Caco-2 (cell line): ENCODE measurements around the gene ARHGAP42. TPM values are rescaled to one million over a fixed set of nuclear protein-coding genes. Genes with fewer than 3 reads are reported as not detected.

ENCODE experiments used
- BruUV-seq: library from RNA; stranded (reverse); fragments of 400-500 nt; replicated peaks from 2 replicates; lab custom pipeline; 2021; lab: Mats Ljungman, UMichigan
- CTCF ChIA-PET: fragments of 300-600 bp; sonication (Branson Sonifier 250); formaldehyde crosslinking; loops from one replicate; lab custom pipeline; 2022; ENCODE audit warnings: antibody characterized with exemption; lab: Charles Lee
- POLR2A ChIA-PET: fragments of 300-600 bp; sonication (Branson Sonifier 250); formaldehyde crosslinking; loops from one replicate; lab custom pipeline; 2022; ENCODE audit warnings: antibody characterized with exemption; lab: Charles Lee
- DNase-seq, 2 experiments: peaks; one replicate each; pipeline versions ENCODE4 v3.0.0 to v3.0.0-alpha.2; 2020 to 2022
- H3K27me3 ChIP-seq: replicated peaks from 2 replicates; pipeline ENCODE4 v1.6.0; 2011; ENCODE audit warnings: low read length; ENCODE audit not compliant: control insufficient read depth, insufficient read depth
- H3K36me3 ChIP-seq: 2 replicates; pipeline ENCODE4 v1.5.1; 2011; ENCODE audit warnings: low read length; ENCODE audit not compliant: control insufficient read depth, insufficient read depth
- H3K4me1 ChIP-seq: fragments of 250-450 bp; sonication (Bioruptor Pico); 2 replicates; pipeline ENCODE4 v1.5.1; 2020; ENCODE audit warnings: mild to moderate bottlenecking
- H3K4me3 ChIP-seq: 2 replicates; pipeline ENCODE4 v1.5.1; 2011; ENCODE audit warnings: low read depth, mild to moderate bottlenecking, control low read depth, low read length
- H3K9me3 ChIP-seq: fragments of 250-450 bp; sonication (Bioruptor Pico); 2 replicates; pipeline ENCODE4 v1.5.1; 2020; ENCODE audit warnings: mild to moderate bottlenecking, moderate library complexity
- H3K27ac Mint-ChIP-seq: one replicate; pipeline ENCODE4 v1.8.0; 2022; ENCODE audit warnings: mixed read lengths; ENCODE audit not compliant: unreplicated experiment
- H3K27me3 Mint-ChIP-seq: one replicate; pipeline ENCODE4 v1.8.0; 2022; ENCODE audit warnings: mixed read lengths; ENCODE audit not compliant: insufficient read depth, unreplicated experiment
- H3K36me3 Mint-ChIP-seq: one replicate; pipeline ENCODE4 v1.8.0; 2022; ENCODE audit warnings: mild to moderate bottlenecking, mixed read lengths; ENCODE audit not compliant: insufficient read depth, unreplicated experiment
- H3K4me1 Mint-ChIP-seq: one replicate; pipeline ENCODE4 v1.8.0; 2022; ENCODE audit warnings: low read depth, mixed read lengths; ENCODE audit not compliant: unreplicated experiment
- H3K4me3 Mint-ChIP-seq: one replicate; pipeline ENCODE4 v1.8.0; 2022; ENCODE audit warnings: mild to moderate bottlenecking, moderate library complexity, mixed read lengths; ENCODE audit not compliant: unreplicated experiment
- H3K9me3 Mint-ChIP-seq: one replicate; pipeline ENCODE4 v1.8.0; 2022; ENCODE audit warnings: mixed read lengths; ENCODE audit not compliant: unreplicated experiment
- CTCF ChIP-seq, 2 experiments: fragments of 200-600 bp in 1 of 2; IDR thresholded peaks; 1 replicate in 1 of 2; 2 replicates in 1 of 2; pipeline versions ENCODE4 v1.5.1 to v1.8.0; 2011 to 2022; ENCODE audit warnings: antibody characterized with exemption in 1 of 2, control low read depth in 1 of 2, inconsistent platforms in 1 of 2, low read depth in 1 of 2, low read length in 1 of 2, mild to moderate bottlenecking in 1 of 2, moderate library complexity in 1 of 2; ENCODE audit not compliant: insufficient read depth in 1 of 2, severe bottlenecking in 1 of 2, unreplicated experiment in 1 of 2
- intact Hi-C: fragments of 100-400 bp; cut with micrococcal nuclease; formaldehyde crosslinking; loops from one replicate; pipeline ENCODE4 v1.10.0; 2022; ENCODE audit not compliant: unreplicated experiment
- total RNA-seq: library from RNA; stranded (reverse); gene quantifications from 2 replicates; pipeline ENCODE4 v1.2.3, GENCODE V29; 2022

ARHGAP42 gene
- total RNA-seq, 1 experiment from 2014 or later = 8.4 TPM

DNA sequence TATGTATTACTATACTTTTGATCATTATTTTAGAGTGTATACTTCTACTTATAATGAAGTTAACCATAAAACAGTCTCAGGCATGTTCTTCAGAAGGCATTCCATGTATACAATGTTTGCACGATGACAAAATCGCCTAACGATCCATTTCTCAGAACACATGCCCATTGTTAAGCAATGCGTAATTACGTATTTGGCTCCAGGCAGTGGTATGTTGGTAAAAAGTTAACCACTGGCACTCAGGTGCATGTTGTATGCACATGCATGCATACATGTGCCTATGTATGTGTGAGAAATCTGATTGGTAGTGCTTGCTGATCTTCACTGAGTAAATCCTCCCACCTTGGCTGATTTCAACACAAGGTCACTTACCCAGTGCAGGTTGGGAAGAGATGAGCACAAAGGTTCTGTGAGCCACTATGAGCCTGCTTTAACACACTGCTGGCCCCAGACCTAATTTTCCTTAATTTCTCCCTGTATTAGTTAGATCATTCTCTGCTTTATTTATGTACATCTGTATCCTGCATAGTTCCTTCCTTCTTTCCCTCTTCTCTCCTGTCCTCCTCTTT is 164.6 kb downstream of the ARHGAP42 start:
- Histone ChIP-seq H3K36me3 (no peaks in the 10 kb centered on the region), H3K9me3 (no peaks in the 10 kb centered on the region), H3K27me3 (no peaks in the 10 kb centered on the region), H3K4me1 (peaks cover 42% of the 10 kb centered on the region), H3K4me3 (no peak overlapping the region)
- H3K27me3 Mint-ChIP-seq = no peaks in the 10 kb centered on the region
- TF ChIP-seq CTCF (IDR thresholded peaks at IDR 0.05; ENCODE audit: insufficient read depth in 1 of 2, low read depth in 1 of 2, low read length in 1 of 2, severe bottlenecking in 1 of 2, unreplicated experiment in 1 of 2) = no peak
- intact Hi-C loops = no loop called here
- H3K36me3 Mint-ChIP-seq = peaks cover 7% of the 10 kb centered on the region
- DNase-seq = no peak
- ChIA-PET POLR2A (no interaction called here), CTCF (interaction anchor here (0.5 to 1.0 kb wide), 2 partner anchors 147 to 164 kb away, joined by 3 to 11 read pairs; no protein-coding TSS in a partner anchor)
- no peak overlapping the region for H3K27ac Mint-ChIP-seq
- no peaks in the 10 kb centered on the region for H3K9me3 Mint-ChIP-seq
- no peak overlapping the region for H3K4me3 Mint-ChIP-seq
- peaks cover 46% of the 10 kb centered on the region for H3K4me1 Mint-ChIP-seq
- no TSS peak for BruUV-seq

DNA sequence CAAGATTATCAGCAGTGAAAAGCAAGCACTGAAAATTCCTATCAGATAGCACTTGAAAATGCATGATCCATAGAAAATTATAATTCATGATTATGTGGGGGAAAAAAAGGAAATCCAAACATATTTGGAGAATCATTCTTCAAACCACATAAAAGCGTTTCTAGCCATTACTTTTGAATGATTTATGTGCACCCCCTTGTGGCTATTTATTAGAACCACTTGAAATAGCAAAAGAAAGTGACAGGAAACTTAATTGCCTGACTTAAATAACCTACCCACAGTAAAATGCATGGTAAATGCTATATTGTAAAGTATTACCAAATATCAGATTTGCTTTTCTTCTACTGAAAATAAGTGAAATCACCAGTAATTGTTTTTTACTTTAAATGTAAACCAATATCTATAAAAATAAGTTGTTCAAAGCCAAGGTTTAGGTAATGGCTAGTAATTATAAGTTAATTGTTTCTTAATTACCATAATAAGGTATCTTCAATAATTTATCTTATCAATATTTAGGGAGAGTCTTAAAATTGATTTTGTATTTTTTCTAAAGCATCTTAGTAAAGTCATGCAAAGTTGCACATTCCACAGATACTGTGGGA is 168.5 kb downstream of the ARHGAP42 start:
- ChIA-PET POLR2A (no interaction called here), CTCF (interaction anchor here (1.4 to 1.6 kb wide), 2 partner anchors 86 to 168 kb away, joined by 5 to 7 read pairs; no protein-coding TSS in a partner anchor)
- Histone ChIP-seq H3K4me3 (no peak overlapping the region), H3K27me3 (no peaks in the 10 kb centered on the region), H3K36me3 (no peaks in the 10 kb centered on the region), H3K4me1 (peaks cover 32% of the 10 kb centered on the region), H3K9me3 (no peaks in the 10 kb centered on the region)
- peak; percentile 64 to 81 for TF ChIP-seq CTCF (IDR thresholded peaks at IDR 0.05; ENCODE audit: insufficient read depth in 1 of 2, low read depth in 1 of 2, low read length in 1 of 2, severe bottlenecking in 1 of 2, unreplicated experiment in 1 of 2)
- Mint-ChIP-seq H3K4me3 (no peak overlapping the region), H3K9me3 (no peaks in the 10 kb centered on the region), H3K4me1 (peaks cover 27% of the 10 kb centered on the region), H3K27ac (no peak overlapping the region), H3K27me3 (no peaks in the 10 kb centered on the region), H3K36me3 (no peaks in the 10 kb centered on the region)
- no TSS peak for BruUV-seq
- intact Hi-C loops = loop anchor here (1.0 to 2.0 kb wide), 7 partner anchors 27 to 279 kb away; partner anchors contain the start of gene ARHGAP42
- peak in 1 of 2 experiments; percentile 65 for DNase-seq

DNA sequence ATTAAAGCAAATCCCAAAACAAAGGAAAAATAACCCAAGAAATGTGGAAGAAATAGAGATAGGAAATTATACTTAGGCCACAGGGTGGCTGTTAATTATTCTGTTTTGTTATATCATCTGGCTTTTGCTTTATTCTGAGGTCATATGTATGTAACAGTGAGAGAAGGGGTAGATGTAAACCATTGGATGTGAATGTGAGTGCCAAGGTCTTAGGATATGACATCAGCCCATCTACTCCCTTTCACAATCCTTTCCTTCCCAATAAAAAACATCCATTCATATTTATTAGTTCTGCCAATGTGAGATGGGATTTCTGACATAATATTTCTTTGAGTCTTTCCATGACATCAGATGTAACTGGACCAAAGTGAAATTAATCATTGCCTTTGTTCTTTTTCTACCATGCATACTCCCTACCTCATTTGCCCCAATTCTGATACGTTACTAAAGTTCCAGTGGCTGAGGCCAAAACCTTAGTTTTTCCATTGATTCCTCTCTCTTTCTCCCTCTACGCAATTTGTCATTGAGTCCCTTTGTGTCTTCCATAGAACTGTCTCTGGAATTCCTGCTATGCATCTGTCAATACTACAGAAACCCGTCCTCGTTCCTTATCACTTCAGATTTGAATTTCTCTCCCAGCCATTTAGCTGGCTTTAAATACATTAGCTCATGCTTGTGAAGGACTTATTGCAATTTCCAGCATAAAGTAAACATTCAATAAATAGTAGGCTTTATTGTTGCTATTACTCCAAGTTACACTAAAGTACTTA is 170.3 kb downstream of the ARHGAP42 start:
- no peaks in the 10 kb centered on the region for H3K9me3 ChIP-seq
- peaks cover 33% of the 10 kb centered on the region for H3K4me1 Mint-ChIP-seq
- H3K27me3 ChIP-seq = no peaks in the 10 kb centered on the region
- intact Hi-C loops = loop anchor here (1.0 to 2.0 kb wide), 3 partner anchors 8 to 81 kb away; no protein-coding TSS in a partner anchor
- H3K27ac Mint-ChIP-seq = peak overlapping the region; percentile 44
- no peaks in the 10 kb centered on the region for H3K36me3 Mint-ChIP-seq
- ChIA-PET POLR2A (interaction anchor here (0.7 kb wide), 1 partner anchor 8 kb away, joined by 9 read pairs; no protein-coding TSS in a partner anchor), CTCF (interaction anchor here (0.6 to 1.3 kb wide), 8 partner anchors 9 to 1461 kb away, joined by 3 to 10 read pairs (median 4); no protein-coding TSS in a partner anchor)
- H3K27me3 Mint-ChIP-seq = no peaks in the 10 kb centered on the region
- H3K36me3 ChIP-seq = no peaks in the 10 kb centered on the region
- peaks cover 45% of the 10 kb centered on the region for H3K4me1 ChIP-seq
- H3K4me3 ChIP-seq = no peak overlapping the region
- TF ChIP-seq CTCF (IDR thresholded peaks at IDR 0.05; ENCODE audit: insufficient read depth in 1 of 2, low read depth in 1 of 2, low read length in 1 of 2, severe bottlenecking in 1 of 2, unreplicated experiment in 1 of 2) = no peak
- peak overlapping the region; percentile 1 for H3K4me3 Mint-ChIP-seq
- no TSS peak for BruUV-seq
- peaks cover 6% of the 10 kb centered on the region for H3K9me3 Mint-ChIP-seq
- DNase-seq = peak in 1 of 2 experiments; percentile 63
